Vagina (tissue), 2 donors: ENCODE results near the gene NRXN2.

ENCODE experiments used
- POLR2A ChIP-seq, 2 donors: fragments of 450-650 bp; IDR thresholded peaks; one replicate each; pipeline ENCODE4 v1.6.1; 2017; ENCODE audit warnings: antibody characterized with exemption in 2 of 2, mild to moderate bottlenecking in 2 of 2, moderate library complexity in 2 of 2
- TF ChIP-seq, protein P1 (sequence below), 3 experiments: fragments of 450-650 bp in 2 of 3; fragments of 200-600 bp in 1 of 3; sonication (generic) in 1 of 3; IDR thresholded peaks; one replicate each; pipeline ENCODE4 v1.5.1; 2017 to 2019; ENCODE audit warnings: antibody characterized with exemption in 3 of 3, mild to moderate bottlenecking in 2 of 3, moderate library complexity in 2 of 3

DNA sequence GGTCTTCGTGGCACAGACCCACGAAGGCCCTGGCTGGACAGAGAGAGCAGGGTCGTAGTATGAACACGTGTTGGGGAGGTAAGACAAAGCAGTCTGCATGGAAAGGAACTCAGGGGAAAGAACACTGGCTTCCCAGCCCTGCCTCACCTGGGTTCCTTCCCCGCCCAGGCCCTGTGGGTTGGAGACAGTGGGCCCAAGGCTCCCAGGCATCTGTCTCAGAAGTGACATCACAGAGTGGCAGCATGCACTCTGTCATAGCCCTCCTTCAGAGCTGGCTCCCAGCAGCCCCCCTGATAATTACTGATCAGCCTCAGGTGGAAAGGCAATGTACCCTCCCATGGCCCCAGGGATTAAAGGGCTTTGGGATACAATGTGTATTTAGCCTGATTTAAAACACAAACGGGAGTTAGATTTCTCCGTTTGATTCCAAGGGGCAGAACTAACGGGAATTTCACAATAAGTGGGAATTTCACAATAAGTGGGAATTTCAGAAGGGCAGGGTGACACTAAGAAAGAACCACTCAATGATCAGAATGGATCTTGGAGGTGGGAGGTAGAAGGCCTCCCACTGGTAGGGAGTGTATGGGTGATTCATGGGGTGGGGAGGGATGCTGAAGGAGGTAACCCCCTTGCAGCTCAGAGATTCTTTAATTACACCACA is 66.9 kb downstream of the NRXN2 start:
- TF ChIP-seq, protein P1, sequence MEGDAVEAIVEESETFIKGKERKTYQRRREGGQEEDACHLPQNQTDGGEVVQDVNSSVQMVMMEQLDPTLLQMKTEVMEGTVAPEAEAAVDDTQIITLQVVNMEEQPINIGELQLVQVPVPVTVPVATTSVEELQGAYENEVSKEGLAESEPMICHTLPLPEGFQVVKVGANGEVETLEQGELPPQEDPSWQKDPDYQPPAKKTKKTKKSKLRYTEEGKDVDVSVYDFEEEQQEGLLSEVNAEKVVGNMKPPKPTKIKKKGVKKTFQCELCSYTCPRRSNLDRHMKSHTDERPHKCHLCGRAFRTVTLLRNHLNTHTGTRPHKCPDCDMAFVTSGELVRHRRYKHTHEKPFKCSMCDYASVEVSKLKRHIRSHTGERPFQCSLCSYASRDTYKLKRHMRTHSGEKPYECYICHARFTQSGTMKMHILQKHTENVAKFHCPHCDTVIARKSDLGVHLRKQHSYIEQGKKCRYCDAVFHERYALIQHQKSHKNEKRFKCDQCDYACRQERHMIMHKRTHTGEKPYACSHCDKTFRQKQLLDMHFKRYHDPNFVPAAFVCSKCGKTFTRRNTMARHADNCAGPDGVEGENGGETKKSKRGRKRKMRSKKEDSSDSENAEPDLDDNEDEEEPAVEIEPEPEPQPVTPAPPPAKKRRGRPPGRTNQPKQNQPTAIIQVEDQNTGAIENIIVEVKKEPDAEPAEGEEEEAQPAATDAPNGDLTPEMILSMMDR (IDR thresholded peaks at IDR 0.05): no peak
- no peak for TF ChIP-seq POLR2A (IDR thresholded peaks at IDR 0.05)
